ENCODE results near the gene MMAB. TPM values are rescaled to one million over a fixed set of nuclear protein-coding genes. Genes with fewer than 3 reads are reported as not detected.

The MMAB gene
- total RNA-seq, 2 donors from 2014 or later = 23.1 to 79.2 TPM

DNA sequence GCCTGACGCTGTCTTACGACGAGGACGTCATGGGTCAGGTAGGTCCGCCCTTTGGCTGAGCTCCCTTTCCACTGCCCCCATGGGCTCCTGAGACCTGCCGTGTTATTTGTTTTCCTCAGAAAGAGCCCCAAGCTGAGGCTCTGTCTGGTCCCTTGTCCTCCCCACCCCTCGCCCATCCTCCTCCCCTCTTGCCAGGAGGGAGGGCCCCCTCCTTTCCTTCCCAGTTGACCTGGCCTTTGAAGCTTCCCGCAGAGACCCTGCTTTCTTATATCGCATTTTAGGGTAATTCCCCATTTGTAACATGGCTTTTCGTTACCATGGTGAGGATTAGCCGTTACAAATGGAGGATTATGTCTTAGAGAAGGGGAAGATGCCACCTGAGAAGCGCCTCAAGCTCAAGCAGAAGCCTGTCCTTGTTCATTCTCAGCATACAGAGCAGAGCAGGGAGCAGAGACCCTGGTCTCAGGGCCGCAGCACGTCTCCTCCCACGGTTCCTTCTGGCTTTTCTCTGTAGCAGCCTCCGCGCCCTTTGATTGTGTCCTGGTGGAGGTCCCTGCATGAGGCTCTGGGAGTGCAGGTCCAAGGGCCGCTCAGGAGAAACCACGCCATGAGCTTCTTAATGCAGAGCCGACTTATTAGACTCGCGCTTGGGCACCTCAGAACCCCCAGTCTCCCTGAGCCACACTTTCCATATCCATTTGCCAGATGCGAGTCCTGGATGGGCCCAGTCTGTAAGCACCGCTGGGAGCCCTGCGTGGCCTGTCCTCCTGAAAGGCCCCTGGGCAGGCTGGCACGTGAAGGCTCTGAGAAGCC lies 48.6 kb downstream of the MMAB start:
- H3K36me3 ChIP-seq = peaks cover 0 to 5% of the 10 kb centered on the region in 2 donors
- H3K27ac ChIP-seq = no peak overlapping the region
- H3K4me3 ChIP-seq = no peak overlapping the region
- DNase-seq (ENCODE audit: low spot score) = no peak
- no peaks in the 10 kb centered on the region for H3K4me1 ChIP-seq (replicated peaks)
- H3K27me3 ChIP-seq (replicated peaks; ENCODE audit: insufficient read depth) = no peaks in the 10 kb centered on the region
- H3K9me3 ChIP-seq = no peaks in the 10 kb centered on the region
- intact Hi-C loops (cut with DNase I) = no loop called here
- TF ChIP-seq, protein P1, sequence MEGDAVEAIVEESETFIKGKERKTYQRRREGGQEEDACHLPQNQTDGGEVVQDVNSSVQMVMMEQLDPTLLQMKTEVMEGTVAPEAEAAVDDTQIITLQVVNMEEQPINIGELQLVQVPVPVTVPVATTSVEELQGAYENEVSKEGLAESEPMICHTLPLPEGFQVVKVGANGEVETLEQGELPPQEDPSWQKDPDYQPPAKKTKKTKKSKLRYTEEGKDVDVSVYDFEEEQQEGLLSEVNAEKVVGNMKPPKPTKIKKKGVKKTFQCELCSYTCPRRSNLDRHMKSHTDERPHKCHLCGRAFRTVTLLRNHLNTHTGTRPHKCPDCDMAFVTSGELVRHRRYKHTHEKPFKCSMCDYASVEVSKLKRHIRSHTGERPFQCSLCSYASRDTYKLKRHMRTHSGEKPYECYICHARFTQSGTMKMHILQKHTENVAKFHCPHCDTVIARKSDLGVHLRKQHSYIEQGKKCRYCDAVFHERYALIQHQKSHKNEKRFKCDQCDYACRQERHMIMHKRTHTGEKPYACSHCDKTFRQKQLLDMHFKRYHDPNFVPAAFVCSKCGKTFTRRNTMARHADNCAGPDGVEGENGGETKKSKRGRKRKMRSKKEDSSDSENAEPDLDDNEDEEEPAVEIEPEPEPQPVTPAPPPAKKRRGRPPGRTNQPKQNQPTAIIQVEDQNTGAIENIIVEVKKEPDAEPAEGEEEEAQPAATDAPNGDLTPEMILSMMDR (IDR thresholded peaks at IDR 0.05) = no peak
- TF ChIP-seq POLR2A (IDR thresholded peaks at IDR 0.05) = no peak
- WGBS = 78% methylated on average over 26 of the region's 26 CpGs

DNA sequence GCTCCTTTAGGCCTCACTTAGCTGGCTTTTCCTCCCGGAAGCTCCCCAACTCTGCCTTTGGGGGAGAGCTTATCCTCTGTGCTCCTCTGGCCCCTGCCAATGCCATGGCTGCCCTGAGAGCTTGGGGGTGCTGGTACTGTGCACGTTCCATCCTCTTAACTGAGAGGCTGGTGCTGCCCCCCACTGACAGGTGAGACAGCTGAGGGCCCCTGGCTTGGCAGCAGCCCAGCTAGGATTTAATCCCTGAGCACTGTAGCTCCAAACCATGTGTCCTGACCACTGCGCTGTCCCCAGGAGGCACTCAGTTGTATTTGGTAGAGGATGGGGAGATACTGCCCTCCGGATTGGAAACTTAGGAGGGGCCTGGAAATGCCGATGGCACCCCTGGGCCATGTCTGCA lies 49.8 kb downstream of the MMAB start:
- TF ChIP-seq POLR2AphosphoS5 (IDR thresholded peaks at IDR 0.05) = no peak
- TF ChIP-seq, protein P1 (IDR thresholded peaks at IDR 0.05) = no peak
- TF ChIP-seq POLR2A (IDR thresholded peaks at IDR 0.05) = no peak
- intact Hi-C loops (cut with DNase I) = no loop called here
- no peak for DNase-seq (ENCODE audit: low spot score)
- Histone ChIP-seq H3K27ac (no peak overlapping the region), H3K9me3 (no peaks in the 10 kb centered on the region), H3K36me3 (peaks cover 0 to 5% of the 10 kb centered on the region in 2 donors), H3K4me3 (no peak overlapping the region), H3K4me1 (replicated peaks) (no peaks in the 10 kb centered on the region), H3K27me3 (replicated peaks; ENCODE audit: insufficient read depth) (no peaks in the 10 kb centered on the region)
- 91% methylated on average over 5 of the region's 5 CpGs for WGBS

DNA sequence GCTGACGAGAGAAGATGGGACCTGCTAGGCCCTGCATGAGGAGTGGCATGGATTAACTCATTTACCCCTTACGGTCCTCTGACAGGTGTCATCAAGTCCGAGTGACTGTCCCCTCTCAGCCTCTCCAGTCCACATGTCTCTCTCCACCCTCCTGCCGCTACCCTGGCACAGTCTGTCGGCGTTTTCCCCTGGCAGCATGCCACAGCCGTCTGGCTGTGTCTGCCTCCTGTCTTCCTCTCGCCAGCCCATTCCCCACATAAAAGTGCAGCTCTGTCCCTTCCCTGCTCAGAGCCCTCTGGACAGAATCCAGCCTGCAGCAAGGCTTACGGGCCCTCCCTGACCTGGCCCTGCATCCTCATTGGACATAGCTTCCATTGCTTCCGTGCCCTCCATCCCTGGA lies 50.2 kb downstream of the MMAB start:
- intact Hi-C loops (cut with DNase I) = no loop called here
- WGBS = 54% methylated on average over 10 of the region's 10 CpGs
- Histone ChIP-seq H3K9me3 (no peaks in the 10 kb centered on the region), H3K27me3 (replicated peaks; ENCODE audit: insufficient read depth) (no peaks in the 10 kb centered on the region), H3K36me3 (peaks cover 0 to 5% of the 10 kb centered on the region in 2 donors), H3K27ac (no peak overlapping the region), H3K4me3 (no peak overlapping the region), H3K4me1 (replicated peaks) (no peaks in the 10 kb centered on the region)
- no peak for TF ChIP-seq POLR2AphosphoS5 (IDR thresholded peaks at IDR 0.05)
- no peak for TF ChIP-seq POLR2A (IDR thresholded peaks at IDR 0.05)
- TF ChIP-seq, protein P1 (IDR thresholded peaks at IDR 0.05) = no peak
- DNase-seq (ENCODE audit: low spot score) = no peak

DNA sequence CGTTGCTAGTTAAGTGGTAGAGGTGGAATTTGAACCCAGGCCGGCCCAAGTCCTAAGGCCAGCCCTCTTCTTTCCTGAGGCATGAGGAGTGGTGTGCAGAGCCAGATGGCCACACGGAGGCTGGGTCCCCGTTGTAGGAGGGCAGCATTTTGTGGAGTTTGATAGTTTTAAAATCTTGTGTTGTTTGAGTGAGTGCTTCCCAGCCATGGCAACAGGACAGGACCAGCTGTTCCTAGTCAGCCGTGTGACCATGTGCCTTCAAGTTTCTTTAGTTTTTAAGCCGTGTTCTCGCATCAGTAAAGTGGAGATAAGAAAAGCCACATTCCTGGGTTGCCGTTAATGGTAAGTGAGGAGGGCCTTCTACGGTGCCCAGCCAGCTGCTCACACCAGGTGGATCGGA lies 51.5 kb downstream of the MMAB start:
- H3K9me3 ChIP-seq = no peaks in the 10 kb centered on the region
- H3K27me3 ChIP-seq (replicated peaks; ENCODE audit: insufficient read depth) = no peaks in the 10 kb centered on the region
- 67% methylated on average over 10 of the region's 10 CpGs for WGBS
- no peak overlapping the region for H3K4me3 ChIP-seq
- TF ChIP-seq POLR2A (IDR thresholded peaks at IDR 0.05) (no peak), POLR2AphosphoS5 (IDR thresholded peaks at IDR 0.05) (no peak)
- TF ChIP-seq, protein P1 (IDR thresholded peaks at IDR 0.05) = no peak
- DNase-seq (ENCODE audit: low spot score) = no peak
- H3K4me1 ChIP-seq (replicated peaks) = no peaks in the 10 kb centered on the region
- peaks cover 0 to 8% of the 10 kb centered on the region in 2 donors for H3K36me3 ChIP-seq
- intact Hi-C loops (cut with DNase I) = no loop called here
- no peak overlapping the region for H3K27ac ChIP-seq

DNA sequence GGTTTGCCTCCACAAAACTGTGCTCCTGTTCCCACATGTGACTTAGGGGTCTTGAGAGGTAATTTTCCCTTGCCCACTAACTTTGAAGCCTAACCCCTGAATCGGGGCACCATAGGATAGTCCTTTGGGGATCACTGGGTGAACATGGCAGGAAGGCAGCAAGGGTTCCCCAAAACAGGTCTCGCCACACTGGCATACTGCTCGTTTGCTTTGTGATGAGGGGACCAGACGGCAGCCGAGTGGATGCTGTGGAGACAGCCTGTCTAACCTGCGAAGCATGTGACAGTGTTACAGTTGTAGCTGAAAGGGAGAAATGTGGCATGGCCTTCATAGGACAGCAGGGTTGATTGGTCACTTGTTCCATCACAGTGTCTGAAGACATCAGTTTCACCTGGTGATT lies 53.5 kb downstream of the MMAB start:
- WGBS = 80% methylated on average over 6 of the region's 6 CpGs
- Histone ChIP-seq H3K27me3 (replicated peaks; ENCODE audit: insufficient read depth) (no peaks in the 10 kb centered on the region), H3K4me1 (replicated peaks) (no peaks in the 10 kb centered on the region), H3K9me3 (no peaks in the 10 kb centered on the region), H3K4me3 (no peak overlapping the region), H3K36me3 (peaks cover 0 to 9% of the 10 kb centered on the region in 2 donors), H3K27ac (peak overlapping the region; percentile 5 to 23)
- no peak for DNase-seq (ENCODE audit: low spot score)
- intact Hi-C loops (cut with DNase I) = loop anchor here (5.0 kb wide), 1 partner anchor 258 kb away; no protein-coding TSS in a partner anchor
- no peak for TF ChIP-seq POLR2A (IDR thresholded peaks at IDR 0.05)
- TF ChIP-seq, protein P1 (IDR thresholded peaks at IDR 0.05) = no peak
- no peak for TF ChIP-seq POLR2AphosphoS5 (IDR thresholded peaks at IDR 0.05)
